H4 (cell line): Measurements from ENCODE around the gene CCL27. TPM values are rescaled to one million over a fixed set of nuclear protein-coding genes. Genes with fewer than 3 reads are reported as not detected.

Source experiments
- DNase-seq: peaks from one replicate; pipeline ENCODE4 v3.0.0-alpha.2; 2015; ENCODE audit warnings: low spot score
- total RNA-seq: library from RNA; depleted of rRNA; stranded (reverse); fragments of >200 nt; shearing (Covaris generic); gene quantifications from 2 replicates; pipeline ENCODE4 v1.2.3, GENCODE V29; 2014; rRNA removed

CCL27 gene
- not detected in 2 replicates for total RNA-seq

DNA sequence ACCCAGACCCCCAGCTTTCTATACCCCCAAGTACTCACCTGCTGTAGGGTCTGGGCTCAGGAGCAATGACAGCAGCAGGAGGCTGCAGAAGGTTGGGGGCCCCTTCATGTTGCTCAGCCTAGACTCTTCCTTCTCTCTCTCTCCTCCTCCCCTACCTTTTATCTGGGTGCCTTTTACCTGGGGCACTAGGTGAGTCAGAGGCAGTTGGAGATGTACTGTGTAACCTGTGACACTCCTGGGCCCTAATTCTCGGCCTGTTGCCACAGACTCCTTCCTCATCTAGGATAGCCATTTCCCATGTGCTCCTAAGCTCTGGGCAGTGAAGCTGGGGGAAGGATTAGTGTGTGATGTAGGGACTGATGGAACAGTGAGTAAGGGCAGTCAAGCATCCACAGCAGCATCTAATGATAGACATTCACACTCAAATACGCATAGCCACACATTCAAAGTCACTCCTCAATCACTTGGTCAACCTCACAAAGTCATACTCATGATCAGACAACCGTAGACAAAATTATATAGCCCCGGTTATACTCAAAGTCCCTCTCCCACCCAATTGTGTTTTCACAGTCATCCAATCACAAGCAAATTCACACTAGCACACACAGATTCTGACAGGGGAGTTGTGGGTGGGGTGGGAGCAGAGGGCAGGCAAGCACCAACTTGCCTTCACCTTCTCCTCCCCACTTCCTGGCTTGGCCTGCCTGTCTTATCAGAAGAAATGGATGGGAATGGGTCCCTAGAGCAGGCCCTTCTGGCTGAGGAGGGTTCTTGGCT lies at the start of gene CCL27:
Gene CCL27 (minus strand): TSS at position 132 of the 777 bp plus-strand sequence. CDS start 24 bp downstream, at position 108.
- no peak for DNase-seq

- DNase-seq = no peak
Observed at GRCh38 chr9:34712140-34712539, 49.7 kb upstream of the CCL27 start.

DNA sequence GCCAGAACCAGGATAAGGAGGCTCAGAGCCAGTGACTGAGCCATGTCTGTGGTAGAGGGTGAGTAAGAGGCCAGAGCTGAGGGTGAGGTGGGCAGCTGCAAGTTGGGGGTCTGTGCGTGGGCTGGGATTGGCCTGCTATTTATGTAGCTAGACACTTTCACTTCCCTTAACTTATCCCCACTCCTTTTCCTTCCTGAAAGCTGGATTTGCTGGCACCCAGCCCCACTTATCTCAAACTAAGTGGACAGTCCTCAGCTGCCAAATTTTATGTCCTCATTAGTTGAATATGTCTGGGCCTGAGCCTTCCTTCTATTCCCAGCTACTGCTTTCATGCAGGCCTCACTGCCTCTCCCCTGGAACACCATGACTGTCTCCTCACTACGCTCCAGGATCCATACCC lies 47.6 kb upstream of the CCL27 start, which contains the start of gene CCL21:
Gene CCL21 (minus strand): TSS at position 114 of the 400 bp plus-strand sequence. CDS start 70 bp downstream, at position 44.
- no peak for DNase-seq

DNA sequence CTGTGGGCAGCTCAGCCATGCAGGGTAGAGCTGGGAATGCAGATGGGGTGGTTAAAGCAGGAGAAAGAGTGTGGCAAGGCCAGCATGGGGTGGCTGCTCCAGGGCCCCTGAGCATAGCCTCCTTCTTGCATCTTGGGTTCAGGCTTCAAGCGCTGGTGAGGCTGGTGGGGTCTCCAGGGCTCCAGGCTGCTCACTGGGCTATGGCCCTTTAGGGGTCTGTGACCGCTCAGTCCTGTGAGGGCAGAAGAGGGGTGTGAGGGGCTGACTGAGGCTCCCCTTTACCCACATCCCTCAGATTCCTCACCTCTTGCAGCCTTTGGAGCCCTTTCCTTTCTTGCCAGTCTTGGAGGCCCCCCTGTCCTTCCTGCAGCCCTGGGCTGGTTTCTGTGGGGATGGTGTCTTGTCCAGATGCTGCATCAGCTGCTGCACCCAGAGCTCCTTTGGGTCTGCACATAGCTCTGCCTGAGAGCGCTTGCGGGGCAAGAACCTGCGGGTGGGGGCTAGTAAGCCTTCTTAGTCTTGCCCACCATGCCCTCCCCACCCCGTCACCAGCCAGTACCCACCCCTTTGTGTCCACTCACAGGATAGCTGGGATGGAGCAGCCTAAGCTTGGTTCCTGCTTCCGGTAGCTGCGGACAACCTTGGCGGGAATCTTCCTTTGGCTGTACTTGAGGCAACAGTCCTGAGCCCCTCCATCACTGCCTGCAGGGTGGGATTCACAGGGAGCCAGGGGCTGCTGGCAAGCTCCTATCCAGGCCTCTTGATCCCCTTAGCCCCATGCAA lies 46.9 kb upstream of the CCL27 start:
- DNase-seq = no peak

DNA sequence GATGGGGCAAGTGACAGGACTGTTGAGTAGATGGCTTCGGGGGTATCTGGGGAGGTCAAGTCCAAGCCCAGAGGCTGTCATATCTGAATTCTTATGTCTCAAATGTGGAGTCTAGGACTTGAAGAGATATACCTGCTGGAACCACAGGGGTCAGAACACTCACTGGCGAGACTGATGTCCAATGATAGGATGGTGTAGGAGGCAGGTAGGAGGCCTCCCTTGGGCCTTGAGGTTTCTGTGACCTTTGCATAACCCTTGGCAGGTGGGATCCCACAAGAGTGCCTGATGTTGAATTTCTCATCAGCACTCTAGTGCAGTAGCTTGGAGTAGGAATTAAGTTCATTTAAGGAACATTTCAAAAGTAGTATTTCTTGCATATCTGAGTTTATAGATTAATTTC lies 44.7 kb upstream of the CCL27 start:
- no peak for DNase-seq

DNA sequence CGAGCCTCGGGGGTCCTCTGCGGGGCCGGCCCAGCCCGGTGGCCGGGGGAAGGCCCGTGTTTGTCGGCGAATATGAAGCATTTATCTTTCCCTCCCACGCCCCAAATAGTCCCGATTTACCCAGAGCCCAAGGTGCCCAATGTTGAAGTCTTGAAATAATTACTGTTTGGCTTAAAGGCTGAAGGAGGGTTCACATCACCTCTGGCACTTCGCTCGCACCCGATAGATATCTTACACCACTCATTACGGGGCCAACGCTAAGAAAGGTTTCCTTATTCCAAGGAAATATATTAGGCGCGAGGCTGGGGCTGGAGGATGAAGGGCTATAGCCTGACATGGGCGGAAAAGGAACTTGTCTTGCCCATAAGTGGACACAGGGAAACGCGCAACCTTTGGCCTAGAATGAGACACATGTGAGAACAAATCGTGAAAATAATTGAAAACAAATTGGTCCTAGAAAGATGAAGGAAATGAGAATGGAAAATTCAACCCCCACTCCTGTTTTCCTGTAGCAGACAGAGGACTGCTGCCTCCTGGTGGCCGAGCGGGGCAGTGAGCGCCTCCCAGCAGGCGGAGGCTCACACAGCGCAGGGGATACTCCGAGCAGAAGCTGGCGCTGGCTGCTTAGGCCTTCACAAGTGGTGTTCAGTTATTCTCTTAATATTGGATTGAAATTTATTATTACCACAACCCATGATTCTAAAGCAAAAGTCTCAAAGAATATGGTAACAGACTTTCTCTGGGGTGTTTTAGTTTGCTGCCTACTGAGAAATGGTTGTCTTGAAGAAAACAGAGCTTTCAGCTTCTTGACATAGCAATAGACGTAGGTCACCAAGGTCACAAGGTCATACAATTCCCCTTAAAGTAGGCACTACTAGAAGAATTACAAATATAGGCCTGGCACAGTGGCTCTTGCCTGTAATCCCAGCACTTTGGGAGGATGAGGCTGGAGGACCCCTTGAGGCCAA lies 39.6 kb upstream of the CCL27 start:
- peak; percentile 75 for DNase-seq

GRCh38 chr9:34701023-34701768 lies 38.7 kb upstream of the CCL27 start:
- DNase-seq = peak; percentile 54

GRCh38 chr9:34694811-34695210 lies 32.4 kb upstream of the CCL27 start:
- no peak for DNase-seq

GRCh38 chr9:34693560-34693959 lies 31.1 kb upstream of the CCL27 start:
- no peak for DNase-seq

GRCh38 chr9:34691936-34692315 lies 29.5 kb upstream of the CCL27 start:
- DNase-seq = no peak

GRCh38 chr9:34690983-34691935 lies 28.8 kb upstream of the CCL27 start, which contains the start of gene CCL19:
Gene CCL19, minus strand, starts transcription at chr9:34691276. Its CDS starts 137 bp downstream, at chr9:34691139.
- no peak for DNase-seq

- no peak for DNase-seq
Observed at GRCh38 chr9:34689512-34689911, 27.1 kb upstream of the CCL27 start.

DNA sequence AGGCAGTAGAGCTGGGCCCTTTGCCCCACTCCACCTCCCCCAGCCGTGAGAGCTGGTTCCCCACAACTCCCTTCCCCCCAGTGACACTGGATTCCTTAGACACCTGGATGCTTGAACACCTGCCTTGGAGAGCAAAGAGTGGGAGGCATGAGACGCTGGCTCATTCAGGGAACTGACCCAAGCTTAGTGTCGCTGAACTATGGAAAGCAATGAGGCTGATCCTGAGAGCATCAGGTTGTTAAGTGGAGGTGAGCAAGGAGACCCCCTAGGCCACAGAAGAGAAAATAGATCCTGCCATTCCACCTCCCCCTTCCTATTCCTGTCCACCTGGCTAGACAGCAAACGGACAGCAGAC lies 26.6 kb upstream of the CCL27 start:
- DNase-seq = no peak

DNA sequence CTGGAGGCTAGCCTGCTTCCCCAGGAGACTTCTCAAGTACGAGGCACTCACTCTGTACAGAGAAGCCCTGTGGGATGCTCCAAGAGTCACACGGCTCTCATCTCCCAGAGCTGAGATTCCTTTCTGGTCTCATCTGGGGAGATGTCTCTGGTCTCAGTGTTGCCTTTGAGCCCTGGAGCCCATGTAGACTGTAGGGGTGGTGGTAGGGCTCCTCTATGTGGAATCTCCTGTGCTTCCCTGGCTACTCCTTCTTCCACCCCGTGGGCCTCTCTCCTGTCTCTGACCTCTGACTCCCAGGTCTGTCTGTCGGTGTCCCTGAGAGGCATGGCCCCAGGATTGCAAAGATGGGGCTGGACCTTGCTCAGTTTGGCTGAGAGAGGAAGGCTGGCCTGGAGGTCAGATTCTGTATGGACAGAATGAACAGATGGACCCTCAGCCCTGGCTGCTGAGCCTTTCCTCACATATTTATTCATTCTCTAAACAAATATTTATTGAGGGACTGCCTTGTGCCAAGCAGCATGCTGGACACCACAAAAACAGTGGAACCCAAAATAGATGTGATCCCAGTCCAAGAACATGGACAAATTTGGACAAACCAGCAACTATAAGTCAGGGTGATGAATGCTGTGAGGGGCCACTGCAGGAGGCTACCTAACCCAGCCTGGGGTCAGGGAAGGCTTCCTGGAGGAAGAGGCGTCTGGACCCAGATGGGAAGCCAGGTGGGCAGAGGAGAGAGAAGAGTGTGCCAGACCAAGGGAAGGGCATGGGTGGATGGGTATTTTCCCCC lies 26.1 kb upstream of the CCL27 start:
- no peak for DNase-seq

DNA sequence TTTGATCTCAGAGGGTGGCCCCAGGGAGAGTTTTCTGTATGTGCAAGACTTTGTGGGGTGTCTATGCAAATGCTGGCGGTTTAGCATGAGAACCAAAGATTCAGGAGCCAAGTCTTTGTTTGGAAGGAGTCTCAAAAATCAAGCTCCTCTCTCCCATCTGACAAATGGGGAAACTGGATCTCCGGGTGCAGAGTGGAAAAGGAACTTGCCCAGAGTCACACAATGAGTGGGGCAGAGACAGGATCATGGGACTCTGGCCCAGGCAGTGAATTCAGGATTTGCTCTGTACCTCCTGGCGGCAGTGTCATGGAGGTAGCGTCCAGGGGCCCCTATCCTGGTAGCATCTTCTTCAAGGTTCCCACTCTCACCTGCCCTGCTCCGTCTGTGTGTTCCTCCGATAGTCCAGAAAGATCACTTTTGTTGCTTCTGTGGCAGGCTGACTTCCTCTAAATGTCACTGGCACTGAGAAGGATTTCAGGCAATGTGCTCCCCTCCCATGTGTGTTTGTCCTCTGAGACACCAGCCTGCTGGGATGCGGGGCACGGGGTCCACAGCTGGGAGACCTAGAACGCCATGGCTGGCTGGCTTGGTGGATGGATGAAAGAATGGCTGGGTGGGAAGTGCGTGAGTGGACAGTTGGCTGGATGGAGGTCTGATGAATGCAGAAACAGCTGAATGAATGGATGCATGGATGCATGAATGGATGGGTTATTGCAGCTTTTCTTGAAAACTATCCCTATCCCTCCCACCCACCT lies 25.0 kb upstream of the CCL27 start:
- no peak for DNase-seq

GRCh38 chr9:34686732-34687131 lies 24.3 kb upstream of the CCL27 start:
- DNase-seq = no peak

- no peak for DNase-seq
Observed at GRCh38 chr9:34686231-34686630, 23.8 kb upstream of the CCL27 start.

- no peak for DNase-seq
Observed at GRCh38 chr9:34685591-34685990, 23.1 kb upstream of the CCL27 start.
